H7 (cell line): ENCODE results near the gene C5. TPM values are rescaled to one million over a fixed set of nuclear protein-coding genes. Genes with fewer than 3 reads are reported as not detected.
A peak's percentile ranks its signal among the peaks of the same experiment; 100 is the strongest.
"Not testable (repeated sequence)": the region's sequence is repeated elsewhere in the genome, so short reads cannot be mapped to it uniquely, and the experiment has no call there.

Source experiments
- DNase-seq: peaks from one replicate; pipeline ENCODE4 v3.0.0; 2012
- H3K27me3 ChIP-seq: 2 replicates; pipeline ENCODE4 v1.6.0; 2011; ENCODE audit warnings: mild to moderate bottlenecking, low read length; ENCODE audit not compliant: control insufficient read depth, insufficient read depth
- H3K36me3 ChIP-seq: replicated peaks from 2 replicates; pipeline ENCODE4 v1.5.1; 2011; ENCODE audit warnings: low read length; ENCODE audit not compliant: control insufficient read depth, insufficient read depth
- H3K4me3 ChIP-seq: 2 replicates; pipeline ENCODE4 v1.5.1; 2011; ENCODE audit warnings: low read depth, mild to moderate bottlenecking, control low read depth, low read length, moderate library complexity; ENCODE audit not compliant: insufficient read depth
- total RNA-seq: library from RNA; depleted of rRNA; stranded (reverse); fragments of >200 nt; shearing (Covaris generic); gene quantifications from 2 replicates; pipeline ENCODE4 v1.2.3, GENCODE V29; 2014

The C5 gene
- total RNA-seq, 1 experiment from 2014 or later, result 1.0 TPM

- H3K27me3 ChIP-seq, result peaks cover 25% of the 10 kb centered on the region
- H3K4me3 ChIP-seq, result no peak overlapping the region
- no peak for DNase-seq
- no peaks in the 10 kb centered on the region for H3K36me3 ChIP-seq
Measured at GRCh38 chr9:121067640-121068039, 17.6 kb upstream of the C5 start.

GRCh38 chr9:121066850-121067249 is 16.8 kb upstream of the C5 start:
- peaks cover 18% of the 10 kb centered on the region; the same call in 1 of the 2 replicates for H3K27me3 ChIP-seq
- H3K4me3 ChIP-seq, result no peak overlapping the region

GRCh38 chr9:121059998-121060636 is 10.0 kb upstream of the C5 start:
- peak; percentile 24 for DNase-seq
- Histone ChIP-seq H3K27me3 (no peaks in the 10 kb centered on the region), H3K4me3 (no peak overlapping the region), H3K36me3 (no peaks in the 10 kb centered on the region)

More at GRCh38 chr9:121066850-121067249, 16.8 kb upstream of the C5 start:
- no peak for DNase-seq
- H3K36me3 ChIP-seq, result no peaks in the 10 kb centered on the region

GRCh38 chr9:121059513-121059912 is 9.4 kb upstream of the C5 start:
- Histone ChIP-seq H3K36me3 (no peaks in the 10 kb centered on the region), H3K4me3 (no peak overlapping the region), H3K27me3 (no peaks in the 10 kb centered on the region)
- no peak for DNase-seq

- Histone ChIP-seq H3K27me3 (no peaks in the 10 kb centered on the region), H3K36me3 (no peaks in the 10 kb centered on the region), H3K4me3 (no peak overlapping the region)
- no peak for DNase-seq
Measured at GRCh38 chr9:121057821-121058220, 7.7 kb upstream of the C5 start.

GRCh38 chr9:121055642-121056143 is 5.6 kb upstream of the C5 start:
- DNase-seq, result peak; percentile 43
- Histone ChIP-seq H3K27me3 (no peaks in the 10 kb centered on the region), H3K36me3 (no peaks in the 10 kb centered on the region), H3K4me3 (no peak overlapping the region)

- Histone ChIP-seq H3K36me3 (no peaks in the 10 kb centered on the region), H3K4me3 (no peak overlapping the region), H3K27me3 (no peaks in the 10 kb centered on the region)
- no peak for DNase-seq
Measured at GRCh38 chr9:121053544-121053943, 3.5 kb upstream of the C5 start.

- no peak for DNase-seq
- no peaks in the 10 kb centered on the region for H3K27me3 ChIP-seq
- H3K4me3 ChIP-seq, result no peak overlapping the region
- no peaks in the 10 kb centered on the region for H3K36me3 ChIP-seq
Measured at GRCh38 chr9:121048618-121049017, 1.5 kb downstream of the C5 start.

GRCh38 chr9:121048175-121048574 is 1.9 kb downstream of the C5 start:
- no peak for DNase-seq
- no peak overlapping the region for H3K4me3 ChIP-seq
- no peaks in the 10 kb centered on the region for H3K27me3 ChIP-seq
- H3K36me3 ChIP-seq, result no peaks in the 10 kb centered on the region

- no peaks in the 10 kb centered on the region for H3K27me3 ChIP-seq
- no peaks in the 10 kb centered on the region for H3K36me3 ChIP-seq
- DNase-seq, result no peak
- H3K4me3 ChIP-seq, result no peak overlapping the region
Measured at GRCh38 chr9:121038804-121039203, 11.3 kb downstream of the C5 start.

GRCh38 chr9:121038362-121038761 is 11.7 kb downstream of the C5 start:
- Histone ChIP-seq H3K36me3 (no peaks in the 10 kb centered on the region), H3K27me3 (no peaks in the 10 kb centered on the region), H3K4me3 (no peak overlapping the region)
- no peak for DNase-seq

GRCh38 chr9:121035717-121036116 is 14.4 kb downstream of the C5 start:
- not testable (repeated sequence) for DNase-seq, H3K27me3 ChIP-seq, H3K36me3 ChIP-seq, H3K4me3 ChIP-seq

GRCh38 chr9:121034529-121034928 is 15.5 kb downstream of the C5 start:
- no peak for DNase-seq
- H3K27me3 ChIP-seq, result no peaks in the 10 kb centered on the region
- no peaks in the 10 kb centered on the region for H3K36me3 ChIP-seq
- no peak overlapping the region for H3K4me3 ChIP-seq

- H3K36me3 ChIP-seq, result no peaks in the 10 kb centered on the region
- DNase-seq, result no peak
- H3K4me3 ChIP-seq, result no peak overlapping the region
- H3K27me3 ChIP-seq, result no peaks in the 10 kb centered on the region
Measured at GRCh38 chr9:121029469-121029868, 20.6 kb downstream of the C5 start.

- DNase-seq, H3K4me3 ChIP-seq, H3K27me3 ChIP-seq, H3K36me3 ChIP-seq: not testable (repeated sequence)
Measured at GRCh38 chr9:121028285-121028684, 21.8 kb downstream of the C5 start.

GRCh38 chr9:121026768-121027167 is 23.3 kb downstream of the C5 start:
- DNase-seq, result no peak

More at GRCh38 chr9:121026768-121027167, 23.3 kb downstream of the C5 start:
- H3K36me3 ChIP-seq, result no peaks in the 10 kb centered on the region
- no peaks in the 10 kb centered on the region for H3K27me3 ChIP-seq
- no peak overlapping the region for H3K4me3 ChIP-seq
